ENCODE data around the gene RALGPS2. TPM values are rescaled to one million over a fixed set of nuclear protein-coding genes. Genes with fewer than 3 reads are reported as not detected.

Gene RALGPS2
- total RNA-seq, 1 donor from 2014 or later, result 47.8 TPM

DNA sequence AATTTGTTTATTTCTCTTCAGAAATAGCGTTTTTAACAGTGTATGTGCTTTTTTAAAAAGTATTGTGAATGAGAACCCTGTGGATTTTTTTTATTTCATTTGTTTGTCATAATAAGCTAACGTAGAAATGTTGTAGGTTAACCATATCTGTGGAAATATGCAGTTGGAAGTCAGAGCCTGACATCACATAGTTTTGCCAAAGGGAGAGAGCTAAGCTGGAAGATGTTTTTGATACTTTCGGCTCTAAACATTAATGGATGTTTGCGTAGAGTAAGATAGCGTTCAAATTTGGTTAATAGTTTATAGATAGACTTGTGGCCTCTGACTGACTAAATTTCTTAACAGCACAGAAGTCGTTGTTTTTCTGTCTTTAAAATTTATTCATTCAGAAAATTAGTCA, 193.3 kb downstream of the RALGPS2 start:
- Mint-ChIP-seq H3K27ac (no peak overlapping the region), H3K4me1 (ENCODE audit: unreplicated experiment) (peaks cover 16% of the 10 kb centered on the region), H3K27me3 (no peaks in the 10 kb centered on the region), H3K36me3 (peaks cover 38% of the 10 kb centered on the region), H3K4me3 (no peak overlapping the region), H3K9me3 (peaks cover 6% of the 10 kb centered on the region)
- DNase-seq (ENCODE audit: extremely low spot score, unreplicated experiment), result no peak
- TF ChIP-seq, protein P1, sequence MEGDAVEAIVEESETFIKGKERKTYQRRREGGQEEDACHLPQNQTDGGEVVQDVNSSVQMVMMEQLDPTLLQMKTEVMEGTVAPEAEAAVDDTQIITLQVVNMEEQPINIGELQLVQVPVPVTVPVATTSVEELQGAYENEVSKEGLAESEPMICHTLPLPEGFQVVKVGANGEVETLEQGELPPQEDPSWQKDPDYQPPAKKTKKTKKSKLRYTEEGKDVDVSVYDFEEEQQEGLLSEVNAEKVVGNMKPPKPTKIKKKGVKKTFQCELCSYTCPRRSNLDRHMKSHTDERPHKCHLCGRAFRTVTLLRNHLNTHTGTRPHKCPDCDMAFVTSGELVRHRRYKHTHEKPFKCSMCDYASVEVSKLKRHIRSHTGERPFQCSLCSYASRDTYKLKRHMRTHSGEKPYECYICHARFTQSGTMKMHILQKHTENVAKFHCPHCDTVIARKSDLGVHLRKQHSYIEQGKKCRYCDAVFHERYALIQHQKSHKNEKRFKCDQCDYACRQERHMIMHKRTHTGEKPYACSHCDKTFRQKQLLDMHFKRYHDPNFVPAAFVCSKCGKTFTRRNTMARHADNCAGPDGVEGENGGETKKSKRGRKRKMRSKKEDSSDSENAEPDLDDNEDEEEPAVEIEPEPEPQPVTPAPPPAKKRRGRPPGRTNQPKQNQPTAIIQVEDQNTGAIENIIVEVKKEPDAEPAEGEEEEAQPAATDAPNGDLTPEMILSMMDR (conservative IDR thresholded peaks at IDR 0.05), result no peak

DNA sequence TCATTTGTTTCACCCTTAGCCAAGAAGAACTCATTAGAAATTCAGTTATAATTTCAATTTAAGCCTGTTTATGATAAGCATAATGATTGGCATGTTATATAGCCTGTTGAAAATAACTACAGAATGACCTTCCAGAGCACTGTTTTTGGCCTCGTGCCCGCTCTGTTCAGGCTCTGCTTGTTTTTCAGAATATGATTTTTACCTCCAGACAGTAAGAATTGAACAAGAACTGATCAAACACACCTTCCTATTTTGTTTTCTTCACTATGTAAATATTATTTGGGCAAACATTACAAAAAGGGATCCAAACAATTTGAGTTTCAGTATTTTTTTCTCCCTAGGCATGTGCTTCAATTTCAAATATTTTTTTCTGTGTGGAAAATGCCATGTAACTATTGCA, 193.9 kb downstream of the RALGPS2 start:
- TF ChIP-seq, protein P1 (conservative IDR thresholded peaks at IDR 0.05), result no peak
- Mint-ChIP-seq H3K36me3 (peaks cover 42% of the 10 kb centered on the region), H3K9me3 (peaks cover 6% of the 10 kb centered on the region), H3K27ac (no peak overlapping the region), H3K4me1 (ENCODE audit: unreplicated experiment) (peaks cover 16% of the 10 kb centered on the region), H3K27me3 (no peaks in the 10 kb centered on the region), H3K4me3 (no peak overlapping the region)
- DNase-seq (ENCODE audit: extremely low spot score, unreplicated experiment), result no peak

DNA sequence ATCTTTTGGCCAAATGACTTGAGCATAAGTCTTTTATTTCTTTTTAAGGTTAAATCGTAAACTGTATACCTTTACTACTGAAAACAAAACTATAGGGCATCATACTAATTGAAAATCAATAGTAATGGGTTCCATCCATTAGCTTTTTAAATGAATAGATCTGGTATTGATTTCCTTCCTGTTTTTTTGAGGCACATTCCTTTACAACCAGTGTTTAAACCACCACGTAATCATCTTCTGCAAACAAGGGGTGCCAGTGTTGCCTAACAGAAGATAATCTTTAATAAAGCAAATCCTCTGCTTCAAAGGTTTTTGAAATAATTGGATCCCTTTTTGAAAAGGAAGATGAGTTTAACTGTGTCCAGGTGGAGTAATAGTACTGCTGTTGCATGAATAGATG, 194.5 kb downstream of the RALGPS2 start:
- no peak overlapping the region for H3K4me3 Mint-ChIP-seq
- TF ChIP-seq, protein P1 (conservative IDR thresholded peaks at IDR 0.05), result no peak
- H3K27me3 Mint-ChIP-seq, result no peaks in the 10 kb centered on the region
- peaks cover 13% of the 10 kb centered on the region for H3K9me3 Mint-ChIP-seq
- H3K27ac Mint-ChIP-seq, result no peak overlapping the region
- peaks cover 16% of the 10 kb centered on the region for H3K4me1 Mint-ChIP-seq (ENCODE audit: unreplicated experiment)
- H3K36me3 Mint-ChIP-seq, result peaks cover 38% of the 10 kb centered on the region
- no peak for DNase-seq (ENCODE audit: extremely low spot score, unreplicated experiment)

DNA sequence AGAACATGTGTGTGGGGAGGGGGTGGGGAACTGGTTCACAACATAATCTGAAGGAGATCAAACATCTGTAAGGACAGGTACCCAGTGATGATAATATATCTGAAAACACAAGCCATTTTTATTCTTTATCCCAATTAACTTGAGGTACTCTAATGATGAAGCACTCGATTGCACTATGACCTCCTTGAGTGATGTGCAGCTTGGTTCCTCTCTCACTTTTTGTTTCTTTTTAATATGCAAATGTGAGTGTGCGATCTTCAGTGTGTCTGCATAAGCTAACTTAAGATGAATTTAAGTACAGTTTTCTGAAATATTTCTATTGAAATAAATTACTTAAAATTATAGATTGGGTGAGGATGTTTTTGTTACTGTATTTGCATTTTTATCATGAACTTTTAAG, 196.5 kb downstream of the RALGPS2 start:
- H3K9me3 Mint-ChIP-seq, result peaks cover 13% of the 10 kb centered on the region
- H3K4me3 Mint-ChIP-seq, result no peak overlapping the region
- peaks cover 17% of the 10 kb centered on the region for H3K4me1 Mint-ChIP-seq (ENCODE audit: unreplicated experiment)
- no peak overlapping the region for H3K27ac Mint-ChIP-seq
- peaks cover 37% of the 10 kb centered on the region for H3K36me3 Mint-ChIP-seq
- H3K27me3 Mint-ChIP-seq, result no peaks in the 10 kb centered on the region
- no peak for DNase-seq (ENCODE audit: extremely low spot score, unreplicated experiment)
- TF ChIP-seq, protein P1 (conservative IDR thresholded peaks at IDR 0.05), result no peak

DNA sequence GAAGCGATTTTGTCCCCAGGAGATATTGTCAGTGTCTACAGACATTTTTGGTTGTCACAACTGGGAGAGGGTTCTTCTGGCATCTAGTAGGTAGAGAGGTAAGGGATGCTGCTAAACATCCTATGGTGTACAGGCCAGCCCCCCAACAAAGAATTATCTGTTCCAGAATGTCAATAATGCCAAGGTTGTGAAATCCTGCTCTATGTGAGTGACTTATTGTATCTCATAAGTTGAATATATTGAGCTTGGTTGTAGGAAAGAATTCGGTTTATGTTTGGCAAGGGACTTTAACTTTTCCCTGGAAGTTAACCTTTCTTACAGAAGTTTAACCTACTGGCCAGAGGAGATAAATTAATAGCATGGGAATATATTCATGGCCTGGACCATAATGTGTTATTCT, 198.5 kb downstream of the RALGPS2 start:
- no peaks in the 10 kb centered on the region for H3K27me3 Mint-ChIP-seq
- TF ChIP-seq, protein P1 (conservative IDR thresholded peaks at IDR 0.05), result no peak

DNA sequence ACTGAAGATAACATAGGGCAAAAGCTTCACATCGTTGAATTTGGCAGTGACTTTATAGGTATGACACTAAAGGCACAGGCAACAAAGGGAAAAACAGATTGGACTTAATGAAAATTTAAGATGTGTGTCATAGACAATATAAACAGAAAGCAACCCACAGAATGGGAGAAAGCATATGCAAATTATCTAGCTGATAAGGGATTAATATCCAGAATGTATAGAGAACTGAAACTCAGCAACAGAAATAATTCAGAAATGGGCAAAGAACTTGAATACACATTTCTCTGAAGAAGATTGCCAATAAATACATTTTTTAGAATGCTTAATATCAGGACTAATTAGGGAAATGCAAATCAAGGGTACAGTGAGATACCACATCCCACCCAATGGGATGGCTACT, 201.0 kb downstream of the RALGPS2 start:
- Mint-ChIP-seq H3K27ac (no peak overlapping the region), H3K27me3 (no peaks in the 10 kb centered on the region), H3K4me3 (no peak overlapping the region), H3K4me1 (ENCODE audit: unreplicated experiment) (peaks cover 29% of the 10 kb centered on the region), H3K36me3 (peaks cover 25% of the 10 kb centered on the region), H3K9me3 (peaks cover 13% of the 10 kb centered on the region)
- DNase-seq (ENCODE audit: extremely low spot score, unreplicated experiment), result no peak
- TF ChIP-seq, protein P1 (conservative IDR thresholded peaks at IDR 0.05), result no peak

More for the DNA sequence above, 198.5 kb downstream of the RALGPS2 start:
- no peak for DNase-seq (ENCODE audit: extremely low spot score, unreplicated experiment)
- Mint-ChIP-seq H3K27ac (no peak overlapping the region), H3K9me3 (peaks cover 13% of the 10 kb centered on the region), H3K4me1 (ENCODE audit: unreplicated experiment) (peaks cover 17% of the 10 kb centered on the region), H3K36me3 (peaks cover 30% of the 10 kb centered on the region), H3K4me3 (no peak overlapping the region)

Data from type B pancreatic cell (in vitro differentiated cells).